HepG2 (cell line): ENCODE measurements around the gene ZNF207. TPM values are rescaled to one million over a fixed set of nuclear protein-coding genes. Genes with fewer than 3 reads are reported as not detected.
"Not testable (repeated sequence)": the region's sequence is repeated elsewhere in the genome, so short reads cannot be mapped to it uniquely, and the experiment has no call there.

Experiments used
- ATAC-seq: fragments of 200-7000 bp; cut with Tn5 transposase; 3 replicates; pipeline ENCODE4 v1.9.1; 2020; ENCODE audit warnings: mild to moderate bottlenecking, moderate library complexity
- BruUV-seq: library from RNA; stranded (reverse); fragments of 400-500 nt; replicated peaks from 2 replicates; lab custom pipeline; 2021; lab: Mats Ljungman, UMichigan
- CTCF ChIA-PET: fragments of 300-600 bp; formaldehyde crosslinking; extraction: SDS; loops from one replicate; lab custom pipeline; 2021; ENCODE audit warnings: low total read pairs, inconsistent platforms, low intra/inter-chr PET ratio; lab: Yijun Ruan, JAX
- POLR2A ChIA-PET: fragments of 350-600 bp; sonication (Branson Sonifier 250); formaldehyde crosslinking; loops from one replicate; lab custom pipeline; 2020; ENCODE audit warnings: antibody characterized with exemption, inconsistent platforms; lab: Yijun Ruan, JAX
- DNase-seq: peaks from one replicate; pipeline ENCODE4 v3.0.0-alpha.2; 2015; ENCODE audit warnings: low spot score
- FAIRE-seq: peaks from 3 replicates; lab custom pipeline; 2011; peaks lifted over from hg19 to GRCh38; lab: Jason Lieb, UNC
- H2AFZ ChIP-seq: one replicate; pipeline ENCODE4 v1.6.1; 2011; ENCODE audit warnings: low read length, inconsistent platforms
- H3K27ac ChIP-seq: fragments of 300-600 bp; 3 replicates; pipeline ENCODE4 v1.8.0; 2011; ENCODE audit warnings: mixed run types, mild to moderate bottlenecking, mixed read lengths, low read length, inconsistent platforms; ENCODE audit not compliant: insufficient read depth; ENCODE audit errors: extremely low read length
- H3K27me3 ChIP-seq, 2 experiments: fragments of 200-600 bp in 1 of 2; 2 replicates in 1 of 2; 3 replicates in 1 of 2; pipeline versions ENCODE4 v1.6.0 to v1.8.0; 2011; ENCODE audit warnings: low read length in 2 of 2, mild to moderate bottlenecking in 2 of 2, moderate library complexity in 2 of 2, inconsistent platforms in 1 of 2; ENCODE audit not compliant: insufficient read depth in 2 of 2, control insufficient read depth in 1 of 2
- H3K36me3 ChIP-seq, 2 experiments: fragments of 200-600 bp in 1 of 2; replicated peaks in 1 of 2; 2 replicates in 1 of 2; 3 replicates in 1 of 2; pipeline versions ENCODE4 v1.5.1 to v1.8.0; 2011; ENCODE audit warnings: low read length in 2 of 2, inconsistent platforms in 1 of 2; ENCODE audit not compliant: insufficient read depth in 2 of 2, control insufficient read depth in 1 of 2
- H3K4me1 ChIP-seq: 2 replicates; pipeline ENCODE4 v1.5.1; 2012; ENCODE audit warnings: low read length, inconsistent platforms; ENCODE audit not compliant: insufficient read depth
- H3K4me2 ChIP-seq: 2 replicates; pipeline ENCODE4 v1.6.0; 2011; ENCODE audit warnings: low read depth, low read length, inconsistent platforms
- H3K4me3 ChIP-seq, 3 experiments: fragments of 200-600 bp in 1 of 3; sonication (generic), shearing (Covaris generic) in 1 of 3; replicated peaks in 1 of 3; 2 replicates each; pipeline ENCODE4 v1.5.1; 2011 to 2016; ENCODE audit warnings: low read length in 3 of 3, inconsistent platforms in 2 of 3, low read depth in 2 of 3, mild to moderate bottlenecking in 2 of 3, control low read depth in 1 of 3, mixed read lengths in 1 of 3; ENCODE audit not compliant: insufficient read depth in 1 of 3
- H3K79me2 ChIP-seq: one replicate; pipeline ENCODE4 v1.6.1; 2011; ENCODE audit warnings: low read length, inconsistent platforms; ENCODE audit not compliant: insufficient read depth
- H3K9ac ChIP-seq: 2 replicates; pipeline ENCODE4 v1.6.0; 2011; ENCODE audit warnings: mild to moderate bottlenecking, low read depth, low read length, inconsistent platforms; ENCODE audit not compliant: insufficient read depth
- H3K9me3 ChIP-seq: 2 replicates; pipeline ENCODE4 v1.5.1; 2012; ENCODE audit warnings: mild to moderate bottlenecking, low read length
- H4K20me1 ChIP-seq: 2 replicates; pipeline ENCODE4 v1.6.0; 2011; ENCODE audit warnings: inconsistent platforms, mild to moderate bottlenecking, low read length, moderate library complexity; ENCODE audit not compliant: insufficient read depth
- HCFC1 ChIP-seq: fragments of 150-350 bp; IDR thresholded peaks from 2 replicates; pipeline ENCODE4 v1.6.1; 2014; ENCODE audit warnings: low read depth, low read length
- HIVEP1 ChIP-seq: sonication (generic); formaldehyde crosslinking; IDR thresholded peaks from 2 replicates; pipeline ENCODE4 v1.4.0; 2020; ENCODE audit warnings: mild to moderate bottlenecking, missing genetic modification reagents
- MTA3 ChIP-seq: sonication (generic); formaldehyde crosslinking; IDR thresholded peaks from 2 replicates; pipeline ENCODE4 v1.4.0; 2020; ENCODE audit warnings: missing genetic modification reagents
- ZNF431 ChIP-seq: sonication (generic); formaldehyde crosslinking; IDR thresholded peaks from 2 replicates; pipeline ENCODE4 v1.9.0; 2022; ENCODE audit warnings: missing genetic modification reagents, low read depth, mild to moderate bottlenecking, borderline replicate concordance
- ZNF598 ChIP-seq: sonication (generic); formaldehyde crosslinking; IDR thresholded peaks from 2 replicates; pipeline ENCODE4 v1.5.1; 2020; ENCODE audit warnings: mild to moderate bottlenecking, missing genetic modification reagents, borderline replicate concordance
- ZNF780A ChIP-seq: sonication (generic); formaldehyde crosslinking; IDR thresholded peaks from 2 replicates; pipeline ENCODE4 v1.8.0; 2022; ENCODE audit warnings: mild to moderate bottlenecking, missing genetic modification reagents, moderate library complexity
- WGBS: methylation state at CpG from one replicate; pipeline ENCODE4 v1.1.6; 2017; ENCODE audit warnings: low lambda C conversion rate; 5-methylcytosine and 5-hydroxymethylcytosine counted together
- in situ Hi-C: cut with HindIII; loops from 2 replicates; pipeline ENCODE4 v1.10.0; 2017; ENCODE audit warnings: low pct_unique_long_range_greater_than_20kb; ENCODE audit not compliant: extremely low pct_ligation_motif_present
- intact Hi-C: fragments of 100-400 bp; cut with micrococcal nuclease; formaldehyde crosslinking; loops from one replicate; pipeline ENCODE4 v1.10.0; 2022; ENCODE audit not compliant: unreplicated experiment
- polyA plus RNA-seq, 8 experiments: library from polyadenylated mRNA; depleted of rRNA in 3 of 8; stranded (reverse) in 7 of 8; unstranded in 1 of 8; fragments of >200 nt; fragmentation: Illumina TruSeq in 4 of 8; extraction: Trizol in 4 of 8; gene quantifications; 2 replicates each; pipeline versions ENCODE4 v1.2.1 to v1.2.3, GENCODE V29; 2011 to 2016; ENCODE audit warnings: low read depth in 4 of 8, missing spikeins in 1 of 8, mixed read lengths in 1 of 8; ENCODE audit not compliant: insufficient read depth in 1 of 8
- total RNA-seq, 5 experiments: library from RNA; depleted of rRNA; stranded (reverse); fragments of >200 nt; fragmentation: Illumina TruSeq; extraction: Trizol; gene quantifications; 2 replicates each; pipeline ENCODE4 v1.2.3, GENCODE V29; 2016; ENCODE audit warnings: low read depth in 1 of 5
- TF ChIP-seq, protein P1 (sequence below): sonication (generic); formaldehyde crosslinking; IDR thresholded peaks from 2 replicates; pipeline ENCODE4 v1.4.0; 2020; ENCODE audit warnings: missing genetic modification reagents, mild to moderate bottlenecking, borderline replicate concordance
- TF ChIP-seq, protein P2 (sequence below): sonication (generic); formaldehyde crosslinking; IDR thresholded peaks from 2 replicates; pipeline ENCODE4 v1.4.0; 2020; ENCODE audit warnings: missing genetic modification reagents, borderline replicate concordance
- TF ChIP-seq, protein P3 (sequence below): sonication (generic); formaldehyde crosslinking; IDR thresholded peaks from 2 replicates; pipeline ENCODE4 v1.5.0; 2020; ENCODE audit warnings: mild to moderate bottlenecking, missing genetic modification reagents

Gene ZNF207
- total and polyA plus RNA-seq, 2 of the 13 experiments (the other 11 are each of a cell fraction or from before 2014, with no cell fraction given) = 150 to 164 TPM

DNA sequence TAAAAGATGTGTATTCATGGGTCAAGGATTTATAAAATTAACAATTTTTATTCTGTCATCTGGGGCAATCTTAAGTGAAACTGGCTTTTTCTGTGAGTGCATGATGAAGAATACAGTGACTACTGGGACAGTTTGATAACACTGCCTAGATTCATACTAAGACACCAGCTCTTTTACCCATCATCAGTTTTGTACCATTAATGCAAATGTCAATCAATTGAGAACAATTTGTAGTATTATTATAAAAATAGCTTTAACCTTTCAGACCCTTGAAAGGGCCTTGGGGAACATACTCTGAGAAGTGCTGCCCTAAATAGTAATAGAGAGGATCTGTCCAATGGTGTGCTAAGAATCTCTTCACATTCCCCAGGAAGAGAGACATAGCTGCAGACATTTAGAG is 49.0 kb downstream of the ZNF207 start (continued):
- TF ChIP-seq HCFC1 (no peak), MTA3 (CRISPR knock-in tag) (no peak), ZNF780A (CRISPR knock-in tag) (no peak), ZNF598 (CRISPR knock-in tag) (no peak), ZNF431 (CRISPR knock-in tag) (no peak), HIVEP1 (CRISPR knock-in tag) (no peak)
- TF ChIP-seq, protein P1, sequence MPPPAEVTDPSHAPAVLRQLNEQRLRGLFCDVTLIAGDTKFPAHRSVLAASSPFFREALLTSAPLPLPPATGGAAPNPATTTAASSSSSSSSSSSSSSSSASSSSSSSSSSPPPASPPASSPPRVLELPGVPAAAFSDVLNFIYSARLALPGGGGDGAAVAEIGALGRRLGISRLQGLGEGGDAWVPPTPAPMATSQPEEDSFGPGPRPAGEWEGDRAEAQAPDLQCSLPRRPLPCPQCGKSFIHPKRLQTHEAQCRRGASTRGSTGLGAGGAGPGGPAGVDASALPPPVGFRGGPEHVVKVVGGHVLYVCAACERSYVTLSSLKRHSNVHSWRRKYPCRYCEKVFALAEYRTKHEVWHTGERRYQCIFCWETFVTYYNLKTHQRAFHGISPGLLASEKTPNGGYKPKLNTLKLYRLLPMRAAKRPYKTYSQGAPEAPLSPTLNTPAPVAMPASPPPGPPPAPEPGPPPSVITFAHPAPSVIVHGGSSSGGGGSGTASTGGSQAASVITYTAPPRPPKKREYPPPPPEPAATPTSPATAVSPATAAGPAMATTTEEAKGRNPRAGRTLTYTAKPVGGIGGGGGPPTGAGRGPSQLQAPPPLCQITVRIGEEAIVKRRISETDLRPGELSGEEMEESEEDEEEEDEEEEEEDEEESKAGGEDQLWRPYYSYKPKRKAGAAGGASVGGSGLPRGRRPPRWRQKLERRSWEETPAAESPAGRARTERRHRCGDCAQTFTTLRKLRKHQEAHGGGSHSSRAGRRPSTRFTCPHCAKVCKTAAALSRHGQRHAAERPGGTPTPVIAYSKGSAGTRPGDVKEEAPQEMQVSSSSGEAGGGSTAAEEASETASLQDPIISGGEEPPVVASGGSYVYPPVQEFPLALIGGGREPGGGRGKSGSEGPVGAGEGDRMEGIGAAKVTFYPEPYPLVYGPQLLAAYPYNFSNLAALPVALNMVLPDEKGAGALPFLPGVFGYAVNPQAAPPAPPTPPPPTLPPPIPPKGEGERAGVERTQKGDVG (CRISPR knock-in tag) = no peak
- TF ChIP-seq, protein P2, sequence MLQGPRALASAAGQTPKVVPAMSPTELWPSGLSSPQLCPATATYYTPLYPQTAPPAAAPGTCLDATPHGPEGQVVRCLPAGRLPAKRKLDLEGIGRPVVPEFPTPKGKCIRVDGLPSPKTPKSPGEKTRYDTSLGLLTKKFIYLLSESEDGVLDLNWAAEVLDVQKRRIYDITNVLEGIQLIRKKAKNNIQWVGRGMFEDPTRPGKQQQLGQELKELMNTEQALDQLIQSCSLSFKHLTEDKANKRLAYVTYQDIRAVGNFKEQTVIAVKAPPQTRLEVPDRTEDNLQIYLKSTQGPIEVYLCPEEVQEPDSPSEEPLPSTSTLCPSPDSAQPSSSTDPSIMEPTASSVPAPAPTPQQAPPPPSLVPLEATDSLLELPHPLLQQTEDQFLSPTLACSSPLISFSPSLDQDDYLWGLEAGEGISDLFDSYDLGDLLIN (CRISPR knock-in tag) = no peak
- TF ChIP-seq, protein P3, sequence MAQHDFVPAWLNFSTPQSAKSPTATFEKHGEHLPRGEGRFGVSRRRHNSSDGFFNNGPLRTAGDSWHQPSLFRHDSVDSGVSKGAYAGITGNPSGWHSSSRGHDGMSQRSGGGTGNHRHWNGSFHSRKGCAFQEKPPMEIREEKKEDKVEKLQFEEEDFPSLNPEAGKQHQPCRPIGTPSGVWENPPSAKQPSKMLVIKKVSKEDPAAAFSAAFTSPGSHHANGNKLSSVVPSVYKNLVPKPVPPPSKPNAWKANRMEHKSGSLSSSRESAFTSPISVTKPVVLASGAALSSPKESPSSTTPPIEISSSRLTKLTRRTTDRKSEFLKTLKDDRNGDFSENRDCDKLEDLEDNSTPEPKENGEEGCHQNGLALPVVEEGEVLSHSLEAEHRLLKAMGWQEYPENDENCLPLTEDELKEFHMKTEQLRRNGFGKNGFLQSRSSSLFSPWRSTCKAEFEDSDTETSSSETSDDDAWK = no peak
- TF ChIP-seq, all 625 proteins: peak for 0

DNA sequence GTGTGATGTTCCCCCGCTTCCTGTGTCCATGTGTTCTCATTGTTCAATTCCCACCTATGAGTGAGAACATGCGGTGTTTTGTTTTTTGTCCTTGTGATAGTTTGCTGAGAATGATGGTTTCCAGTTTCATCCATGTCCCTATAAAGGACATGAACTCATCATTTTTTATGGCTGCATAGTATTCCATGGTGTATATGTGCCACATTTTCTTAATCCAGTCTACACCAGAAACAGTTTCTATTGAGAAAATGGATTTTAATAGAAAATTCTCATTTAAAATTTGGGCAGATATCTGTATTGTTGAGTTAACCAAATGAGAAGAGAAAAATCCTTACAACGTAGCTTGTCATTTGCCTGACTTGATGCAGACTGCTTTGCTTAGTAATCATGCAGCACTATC is 60.1 kb downstream of the ZNF207 start:
- H3K4me2 ChIP-seq, H3K4me3 ChIP-seq, DNase-seq, CTCF ChIA-PET, H4K20me1 ChIP-seq, ATAC-seq, in situ Hi-C loops, H3K27me3 ChIP-seq, H3K27ac ChIP-seq, H3K4me1 ChIP-seq, H2AFZ ChIP-seq, POLR2A ChIA-PET, intact Hi-C loops, H3K9me3 ChIP-seq, H3K36me3 ChIP-seq, H3K79me2 ChIP-seq, FAIRE-seq, H3K9ac ChIP-seq, BruUV-seq: not testable (repeated sequence)
- 93% methylated on average over 3 of the region's 3 CpGs for WGBS
